ENCODE measurements around the gene LOXL4.

DNA sequence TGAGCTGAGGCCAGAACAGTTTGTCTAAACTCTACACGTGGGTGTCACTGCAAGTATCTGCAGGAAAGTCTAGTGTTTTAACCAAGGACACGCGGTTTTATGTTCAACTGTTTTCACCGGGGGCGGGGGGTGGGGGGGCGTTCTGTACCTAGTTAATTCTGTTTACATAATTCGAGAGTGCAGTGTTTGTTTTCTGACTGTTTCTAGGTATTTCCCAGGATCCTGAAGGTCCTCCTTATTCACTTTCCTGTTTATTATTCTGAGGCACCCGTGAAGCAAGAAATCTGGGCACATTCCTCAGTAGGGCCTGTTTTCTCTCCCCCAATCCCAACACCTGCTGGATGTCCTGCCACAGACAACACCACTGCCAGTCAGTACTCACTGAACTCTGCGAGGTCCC lies 7.6 kb downstream of the LOXL4 start:
- no peak for TF ChIP-seq EP300 (IDR thresholded peaks at IDR 0.05)
- TF ChIP-seq, protein P1, sequence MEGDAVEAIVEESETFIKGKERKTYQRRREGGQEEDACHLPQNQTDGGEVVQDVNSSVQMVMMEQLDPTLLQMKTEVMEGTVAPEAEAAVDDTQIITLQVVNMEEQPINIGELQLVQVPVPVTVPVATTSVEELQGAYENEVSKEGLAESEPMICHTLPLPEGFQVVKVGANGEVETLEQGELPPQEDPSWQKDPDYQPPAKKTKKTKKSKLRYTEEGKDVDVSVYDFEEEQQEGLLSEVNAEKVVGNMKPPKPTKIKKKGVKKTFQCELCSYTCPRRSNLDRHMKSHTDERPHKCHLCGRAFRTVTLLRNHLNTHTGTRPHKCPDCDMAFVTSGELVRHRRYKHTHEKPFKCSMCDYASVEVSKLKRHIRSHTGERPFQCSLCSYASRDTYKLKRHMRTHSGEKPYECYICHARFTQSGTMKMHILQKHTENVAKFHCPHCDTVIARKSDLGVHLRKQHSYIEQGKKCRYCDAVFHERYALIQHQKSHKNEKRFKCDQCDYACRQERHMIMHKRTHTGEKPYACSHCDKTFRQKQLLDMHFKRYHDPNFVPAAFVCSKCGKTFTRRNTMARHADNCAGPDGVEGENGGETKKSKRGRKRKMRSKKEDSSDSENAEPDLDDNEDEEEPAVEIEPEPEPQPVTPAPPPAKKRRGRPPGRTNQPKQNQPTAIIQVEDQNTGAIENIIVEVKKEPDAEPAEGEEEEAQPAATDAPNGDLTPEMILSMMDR (IDR thresholded peaks at IDR 0.05): no peak
- TF ChIP-seq POLR2AphosphoS5 (IDR thresholded peaks at IDR 0.05): no peak
